OCI-LY7 (cell line): Measurements from ENCODE around the gene FAM107A. TPM values are rescaled to one million over a fixed set of nuclear protein-coding genes. Genes with fewer than 3 reads are reported as not detected.

Source experiments
- BruUV-seq: library from RNA; stranded (reverse); fragments of 400-500 nt; replicated peaks from 2 replicates; lab custom pipeline; 2021; lab: Mats Ljungman, UMichigan
- CTCF ChIA-PET: fragments of 300-600 bp; sonication (Branson Sonifier 250); formaldehyde crosslinking; loops from one replicate; lab custom pipeline; 2022; ENCODE audit warnings: antibody characterized with exemption; ENCODE audit not compliant: unreplicated experiment; lab: Charles Lee
- POLR2A ChIA-PET: fragments of 300-600 bp; sonication (Branson Sonifier 250); formaldehyde crosslinking; loops from one replicate; lab custom pipeline; 2022; ENCODE audit warnings: antibody characterized with exemption; lab: Charles Lee
- DNase-seq: peaks from one replicate; pipeline ENCODE4 v3.0.0-alpha.2; 2015; ENCODE audit warnings: low spot score
- H2AFZ ChIP-seq: fragments of 200-600 bp; sonication (generic), shearing (Covaris generic); 2 replicates; pipeline ENCODE4 v1.6.1; 2014; ENCODE audit warnings: mild to moderate bottlenecking, antibody characterized with exemption, low read length, moderate library complexity
- H3K27ac ChIP-seq: fragments of 200-600 bp; sonication (generic); 2 replicates; pipeline ENCODE4 v1.5.1; 2014; ENCODE audit warnings: mixed run types, low read depth, mild to moderate bottlenecking, moderate library complexity, low read length, inconsistent platforms; ENCODE audit not compliant: poor library complexity, severe bottlenecking
- H3K36me3 ChIP-seq: fragments of 200-600 bp; sonication (generic); 2 replicates; pipeline ENCODE4 v1.6.1; 2014; ENCODE audit warnings: mild to moderate bottlenecking, antibody characterized with exemption, low read length, moderate library complexity, mixed read lengths; ENCODE audit not compliant: insufficient read depth
- H3K4me1 ChIP-seq: fragments of 200-600 bp; sonication (generic); 2 replicates; pipeline ENCODE4 v1.5.1; 2014; ENCODE audit warnings: mild to moderate bottlenecking, low read length; ENCODE audit not compliant: insufficient read depth, poor library complexity, severe bottlenecking
- H3K4me2 ChIP-seq: fragments of 200-600 bp; sonication (generic); 2 replicates; pipeline ENCODE4 v1.6.1; 2014; ENCODE audit warnings: mild to moderate bottlenecking, low read length
- H3K4me3 ChIP-seq: fragments of 200-600 bp; sonication (generic); 2 replicates; pipeline ENCODE4 v1.5.1; 2014; ENCODE audit warnings: mild to moderate bottlenecking, low read depth, low read length; ENCODE audit not compliant: poor library complexity, severe bottlenecking
- H3K79me2 ChIP-seq: fragments of 200-600 bp; sonication (generic); 2 replicates; pipeline ENCODE4 v1.6.1; 2016; ENCODE audit warnings: low read depth, mild to moderate bottlenecking, low read length, moderate library complexity, mixed read lengths; ENCODE audit not compliant: insufficient read depth
- H3K9me2 ChIP-seq: fragments of 200-600 bp; sonication (generic); 2 replicates; pipeline ENCODE4 v1.6.1; 2016; ENCODE audit warnings: mild to moderate bottlenecking, low read length, mixed read lengths; ENCODE audit not compliant: insufficient read depth
- H3K9me3 ChIP-seq: fragments of 200-600 bp; sonication (generic); 2 replicates; pipeline ENCODE4 v1.6.1; 2014; ENCODE audit warnings: mild to moderate bottlenecking, mixed run types, low read length, mixed read lengths
- H4K20me1 ChIP-seq: fragments of 200-600 bp; sonication (generic); 2 replicates; pipeline ENCODE4 v1.6.1; 2014; ENCODE audit warnings: mild to moderate bottlenecking, antibody characterized with exemption, low read length, moderate library complexity, mixed read lengths; ENCODE audit not compliant: insufficient read depth
- EZH2phosphoT487 ChIP-seq: fragments of 200-600 bp; sonication (generic); IDR thresholded peaks from 2 replicates; pipeline ENCODE4 v1.6.1; 2018; ENCODE audit warnings: low read depth, borderline replicate concordance, mild to moderate bottlenecking, mixed run types, antibody characterized with exemption, low read length, moderate library complexity, mixed read lengths
- intact Hi-C: fragments of 100-400 bp; cut with micrococcal nuclease; formaldehyde crosslinking; loops from one replicate; pipeline ENCODE4 v1.10.0; 2022; ENCODE audit not compliant: unreplicated experiment
- total RNA-seq, 2 experiments: library from RNA; depleted of rRNA in 1 of 2; stranded (reverse); fragments of >200 nt in 1 of 2; shearing (Covaris generic) in 1 of 2; gene quantifications; 2 replicates each; pipeline ENCODE4 v1.2.3, GENCODE V29; 2014 to 2022
- TF ChIP-seq, protein P1 (sequence below): fragments of 200-600 bp; sonication (generic); conservative IDR thresholded peaks from 2 replicates; pipeline ENCODE4 v1.5.1; 2014; ENCODE audit warnings: mild to moderate bottlenecking, antibody characterized with exemption, low read length, moderate library complexity, mixed read lengths

FAM107A gene
- total RNA-seq, 2 experiments from 2014 or later = not detected

DNA sequence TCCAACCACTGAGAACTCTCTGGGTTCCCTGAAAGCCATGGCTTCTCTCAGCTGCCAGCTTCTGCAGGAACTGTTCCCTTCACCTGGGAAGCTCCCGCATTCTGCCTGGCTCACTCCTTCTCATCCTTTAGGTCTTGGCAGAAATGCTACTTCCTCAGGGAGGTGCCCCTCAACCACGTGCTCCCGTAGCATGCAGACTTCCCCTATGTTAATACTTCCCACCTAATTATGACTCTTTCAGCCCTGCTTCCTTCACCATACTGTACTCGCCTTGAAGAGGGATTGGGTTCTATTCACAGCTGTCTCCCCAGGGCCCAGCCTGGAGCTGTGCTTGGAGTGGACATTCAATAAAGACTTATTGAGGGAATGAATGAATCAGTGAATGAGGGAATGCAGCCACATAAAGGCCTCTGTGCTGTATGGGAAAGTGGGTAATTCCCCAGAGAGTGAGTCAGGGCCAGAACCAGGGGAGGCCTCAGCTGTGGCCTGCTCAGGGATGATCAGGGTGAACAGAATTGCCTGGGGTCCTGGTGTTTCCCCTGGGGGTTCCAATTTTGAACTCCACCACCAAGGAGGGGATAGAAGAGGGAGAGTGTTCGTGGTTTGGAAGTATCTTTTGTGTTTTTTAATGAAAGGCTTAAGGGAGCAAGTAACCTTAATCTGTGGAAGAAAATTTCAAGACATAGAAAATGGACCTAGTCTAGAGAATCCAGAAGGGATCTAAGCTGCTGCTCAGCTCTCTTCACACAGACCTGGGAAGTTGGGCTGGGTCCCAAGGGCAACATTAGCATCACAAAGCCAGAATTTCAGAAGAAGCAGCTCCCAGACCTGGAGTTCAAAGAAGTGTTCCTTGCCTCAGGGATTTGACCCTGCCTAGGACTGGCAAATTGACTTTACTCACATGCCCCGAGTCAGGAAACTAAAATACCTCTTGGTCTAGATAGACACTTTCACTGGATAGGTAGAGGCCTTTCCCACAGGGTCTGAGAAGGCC lies 14.6 kb upstream of the FAM107A start:
- H3K9me3 ChIP-seq = no peaks in the 10 kb centered on the region
- H3K9me2 ChIP-seq = no peaks in the 10 kb centered on the region
- POLR2A ChIA-PET = no interaction called here
- H3K4me2 ChIP-seq = no peak overlapping the region
- no peak overlapping the region for H3K27ac ChIP-seq
- no TSS peak for BruUV-seq
- intact Hi-C loops = no loop called here
- CTCF ChIA-PET = no interaction called here
- H3K4me3 ChIP-seq = no peak overlapping the region
- no peaks in the 10 kb centered on the region for H3K36me3 ChIP-seq
- DNase-seq = no peak
- no peak for TF ChIP-seq EZH2phosphoT487
- TF ChIP-seq, protein P1, sequence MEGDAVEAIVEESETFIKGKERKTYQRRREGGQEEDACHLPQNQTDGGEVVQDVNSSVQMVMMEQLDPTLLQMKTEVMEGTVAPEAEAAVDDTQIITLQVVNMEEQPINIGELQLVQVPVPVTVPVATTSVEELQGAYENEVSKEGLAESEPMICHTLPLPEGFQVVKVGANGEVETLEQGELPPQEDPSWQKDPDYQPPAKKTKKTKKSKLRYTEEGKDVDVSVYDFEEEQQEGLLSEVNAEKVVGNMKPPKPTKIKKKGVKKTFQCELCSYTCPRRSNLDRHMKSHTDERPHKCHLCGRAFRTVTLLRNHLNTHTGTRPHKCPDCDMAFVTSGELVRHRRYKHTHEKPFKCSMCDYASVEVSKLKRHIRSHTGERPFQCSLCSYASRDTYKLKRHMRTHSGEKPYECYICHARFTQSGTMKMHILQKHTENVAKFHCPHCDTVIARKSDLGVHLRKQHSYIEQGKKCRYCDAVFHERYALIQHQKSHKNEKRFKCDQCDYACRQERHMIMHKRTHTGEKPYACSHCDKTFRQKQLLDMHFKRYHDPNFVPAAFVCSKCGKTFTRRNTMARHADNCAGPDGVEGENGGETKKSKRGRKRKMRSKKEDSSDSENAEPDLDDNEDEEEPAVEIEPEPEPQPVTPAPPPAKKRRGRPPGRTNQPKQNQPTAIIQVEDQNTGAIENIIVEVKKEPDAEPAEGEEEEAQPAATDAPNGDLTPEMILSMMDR = no peak
- no peaks in the 10 kb centered on the region for H3K4me1 ChIP-seq
- H3K79me2 ChIP-seq = no peaks in the 10 kb centered on the region
- H4K20me1 ChIP-seq = no peaks in the 10 kb centered on the region
- H2AFZ ChIP-seq = no peak overlapping the region

DNA sequence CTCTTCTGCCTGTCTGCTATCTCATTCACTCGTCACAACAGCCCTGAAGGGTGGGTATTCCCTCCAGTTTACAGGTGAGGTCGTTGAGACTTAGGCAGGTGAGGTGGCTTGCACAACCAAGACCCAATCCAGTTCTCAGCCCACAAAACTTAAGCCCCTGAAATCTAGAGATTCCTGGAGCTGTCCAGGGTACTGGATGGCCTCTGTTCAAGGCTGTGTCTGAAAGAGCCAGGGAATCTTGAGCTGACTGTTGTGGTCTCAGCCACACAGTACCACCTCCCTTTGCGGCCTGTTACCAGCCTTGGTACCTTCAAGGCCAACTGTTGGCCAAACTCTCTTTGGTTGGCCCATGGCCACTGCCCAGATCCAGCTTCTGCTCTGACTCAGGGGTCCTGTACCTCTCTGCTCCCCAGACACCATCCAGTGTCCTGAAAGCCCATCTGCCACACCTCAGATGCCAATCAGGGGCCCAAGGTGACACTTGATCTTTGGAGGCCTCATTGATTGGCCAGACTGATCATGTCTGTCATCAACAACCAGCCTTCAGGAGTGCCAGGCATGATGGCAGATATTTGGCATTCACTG lies 10.9 kb upstream of the FAM107A start:
- no peak for DNase-seq
- H4K20me1 ChIP-seq = no peaks in the 10 kb centered on the region
- no peak overlapping the region for H2AFZ ChIP-seq
- POLR2A ChIA-PET = no interaction called here
- CTCF ChIA-PET = no interaction called here
- H3K9me3 ChIP-seq = no peaks in the 10 kb centered on the region
- H3K79me2 ChIP-seq = no peaks in the 10 kb centered on the region
- BruUV-seq = no TSS peak
- peaks cover 3% of the 10 kb centered on the region for H3K4me1 ChIP-seq
- intact Hi-C loops = no loop called here
- no peaks in the 10 kb centered on the region for H3K9me2 ChIP-seq
- H3K36me3 ChIP-seq = no peaks in the 10 kb centered on the region
- TF ChIP-seq EZH2phosphoT487 = no peak
- TF ChIP-seq, protein P1 = no peak
- H3K4me2 ChIP-seq = no peak overlapping the region
- no peak overlapping the region for H3K27ac ChIP-seq
- no peak overlapping the region for H3K4me3 ChIP-seq
